Posterior vena cava (tissue), 2 donors: ENCODE results near the gene TAF13. TPM values are rescaled to one million over a fixed set of nuclear protein-coding genes. Genes with fewer than 3 reads are reported as not detected.
A peak's percentile ranks its signal among the peaks of the same experiment; 100 is the strongest.

Source experiments
- DNase-seq: peaks from one replicate; pipeline ENCODE4 v3.0.0-alpha.2; 2020; ENCODE audit warnings: low spot score
- intact Hi-C, 2 donors: fragments of 100-400 bp; cut with DNase I; formaldehyde crosslinking; loops; one replicate each; pipeline versions ENCODE4 v1.14.1 to v1.14.2; 2022 to 2023
- long read RNA-seq, 2 donors: library from polyadenylated mRNA; unstranded; transcript quantifications; one replicate each; pipeline ENCODE4 v2.0.0, GENCODE V29; 2020 to 2021
- total RNA-seq, 2 donors: library from RNA; stranded (reverse); fragmentation: NEBNext Ultra II Directional; extraction: Animal tissue kit (Norgen Biotek cat#: 25700); gene quantifications; one replicate each; pipeline ENCODE4 v1.2.1, GENCODE V29; 2021
- donor health status: DM: yes; HTN: yes; CAD: no.
- donor health status: DM: yes; HTN: yes; CAD: no.

TAF13 gene
- 10 to 100 TPM; 63.3 to 99.1 TPM for total RNA-seq
- long read RNA-seq, donor 1: 0 reads
- long read RNA-seq, donor 2, partial matches to known transcripts: 5 of 7 reads
- long read RNA-seq, donor 2, other reads (novel, unspliced or antisense): 2 of 7 reads

DNA sequence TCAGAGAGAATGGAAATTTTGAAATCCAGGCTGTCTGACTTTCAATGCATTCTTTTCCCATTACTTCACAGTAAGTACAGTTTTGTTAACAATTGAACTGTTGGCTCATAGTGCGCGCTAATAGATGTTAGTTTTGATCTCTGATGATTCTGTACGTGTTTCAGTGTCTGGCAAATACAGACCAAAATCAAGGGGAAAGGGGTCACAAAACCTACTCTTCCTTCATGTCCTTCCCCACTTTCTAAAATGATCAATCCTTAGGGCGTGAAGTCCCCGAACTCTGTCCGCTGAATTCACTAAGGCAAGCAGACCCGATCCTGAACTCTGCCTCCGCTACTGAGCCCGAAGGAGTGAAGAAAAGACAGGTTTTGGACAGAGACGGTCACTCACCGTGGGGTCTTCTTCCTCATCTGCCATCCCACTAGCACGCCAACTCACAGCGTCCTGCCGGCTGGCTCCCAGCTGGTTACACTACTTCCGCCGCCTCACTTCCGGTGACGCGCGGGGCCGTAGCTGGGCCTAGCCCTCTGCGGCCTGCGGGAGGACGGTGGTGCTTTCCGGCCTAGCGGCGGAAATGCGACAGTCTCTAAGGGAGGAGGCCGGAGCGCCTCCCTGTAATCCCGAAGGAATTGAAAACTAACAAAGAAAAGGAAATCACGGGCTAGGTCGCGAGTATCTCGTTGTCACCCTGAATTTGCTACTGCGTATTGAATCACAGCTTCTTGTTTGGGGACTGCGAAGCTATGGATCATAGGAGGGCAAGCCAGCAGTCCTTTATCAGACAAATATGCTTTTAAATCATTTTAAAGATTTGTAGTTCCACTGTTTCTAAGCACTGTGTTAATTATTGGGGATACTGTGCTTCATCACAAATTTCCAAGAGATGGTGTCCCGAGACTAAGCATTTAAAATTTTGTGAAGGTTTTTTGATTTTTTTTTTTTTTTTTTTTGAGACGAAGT lies at the start of gene TAF13:
Gene TAF13, minus strand, starts transcription at position 473 of the 960 bp plus-strand sequence. Its CDS starts 56 bp downstream, at position 417.
- intact Hi-C loops: no loop called here
- DNase-seq: peak; percentile 99

- intact Hi-C loops: no loop called here
Measured at GRCh38 chr1:109120356-109120755, 44.6 kb upstream of the TAF13 start.

GRCh38 chr1:109118089-109118488 lies 42.3 kb upstream of the TAF13 start:
- DNase-seq: no peak
- intact Hi-C loops: no loop called here

More at GRCh38 chr1:109120356-109120755, 44.6 kb upstream of the TAF13 start:
- DNase-seq: no peak

- intact Hi-C loops: no loop called here
- DNase-seq: no peak
Measured at GRCh38 chr1:109116286-109116685, 40.5 kb upstream of the TAF13 start.

- intact Hi-C loops: no loop called here
- no peak for DNase-seq
Measured at GRCh38 chr1:109115685-109116084, 39.9 kb upstream of the TAF13 start.

GRCh38 chr1:109114342-109114674 lies 38.5 kb upstream of the TAF13 start:
- intact Hi-C loops: no loop called here
- no peak for DNase-seq

GRCh38 chr1:109113590-109114341 lies 38.0 kb upstream of the TAF13 start, which contains the start of gene ELAPOR1:
ELAPOR1 (plus strand) TSS chr1:109114115; CDS start chr1:109114184, 69 bp downstream.
- intact Hi-C loops: no loop called here
- DNase-seq: peak; percentile 83

- peak; percentile 98 for DNase-seq
- intact Hi-C loops: no loop called here
Measured at GRCh38 chr1:109112652-109113285, 37.0 kb upstream of the TAF13 start.

- no peak for DNase-seq
- intact Hi-C loops: no loop called here
Measured at GRCh38 chr1:109112056-109112651, 36.4 kb upstream of the TAF13 start.

- intact Hi-C loops: no loop called here
- no peak for DNase-seq
Measured at GRCh38 chr1:109111386-109112055, 35.7 kb upstream of the TAF13 start.

DNA sequence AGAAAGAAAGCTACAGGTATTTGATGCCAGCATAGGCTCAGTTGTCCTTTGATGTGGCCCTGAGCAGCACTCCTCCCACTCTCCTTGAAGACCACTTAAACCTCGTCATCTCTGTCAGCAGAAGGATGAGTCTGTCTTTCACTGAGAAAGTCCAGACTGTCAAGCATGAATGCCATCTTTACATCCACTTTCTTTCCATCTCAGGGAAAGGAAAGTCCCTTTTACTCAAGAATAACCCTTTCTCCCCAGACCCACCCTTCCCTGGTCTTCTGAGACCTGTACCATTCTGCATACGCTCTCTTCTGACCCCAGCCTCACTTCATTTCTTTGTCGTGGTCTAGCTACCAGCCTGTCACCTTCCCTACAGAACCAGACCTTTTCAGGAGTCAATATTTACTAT lies 34.1 kb upstream of the TAF13 start:
- intact Hi-C loops: no loop called here
- DNase-seq: no peak

DNA sequence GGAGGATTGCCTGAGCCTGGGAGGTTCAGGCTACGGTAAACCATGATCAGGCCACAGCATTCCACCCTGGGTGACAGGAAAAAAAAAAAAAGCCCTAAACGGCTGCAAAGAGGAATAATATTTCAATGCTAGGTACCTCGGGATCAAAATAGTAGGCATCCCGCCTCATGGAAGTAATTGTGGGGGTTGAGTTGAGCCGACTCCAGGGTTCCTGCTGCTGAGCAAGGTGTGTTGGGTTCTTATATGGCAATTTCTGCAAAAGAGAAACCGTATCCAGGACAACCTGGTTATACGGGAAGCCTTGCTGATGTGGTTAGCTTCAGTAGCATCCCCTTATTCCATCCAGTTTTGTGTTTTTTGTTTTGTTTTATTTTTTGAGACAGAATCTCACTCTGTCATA lies 32.0 kb upstream of the TAF13 start:
- DNase-seq: no peak
- intact Hi-C loops: no loop called here

GRCh38 chr1:109105881-109106280 lies 30.1 kb upstream of the TAF13 start:
- no peak for DNase-seq
- intact Hi-C loops: no loop called here

GRCh38 chr1:109104364-109105151 lies 28.8 kb upstream of the TAF13 start:
- DNase-seq: peak; percentile 76
- intact Hi-C loops: no loop called here

DNA sequence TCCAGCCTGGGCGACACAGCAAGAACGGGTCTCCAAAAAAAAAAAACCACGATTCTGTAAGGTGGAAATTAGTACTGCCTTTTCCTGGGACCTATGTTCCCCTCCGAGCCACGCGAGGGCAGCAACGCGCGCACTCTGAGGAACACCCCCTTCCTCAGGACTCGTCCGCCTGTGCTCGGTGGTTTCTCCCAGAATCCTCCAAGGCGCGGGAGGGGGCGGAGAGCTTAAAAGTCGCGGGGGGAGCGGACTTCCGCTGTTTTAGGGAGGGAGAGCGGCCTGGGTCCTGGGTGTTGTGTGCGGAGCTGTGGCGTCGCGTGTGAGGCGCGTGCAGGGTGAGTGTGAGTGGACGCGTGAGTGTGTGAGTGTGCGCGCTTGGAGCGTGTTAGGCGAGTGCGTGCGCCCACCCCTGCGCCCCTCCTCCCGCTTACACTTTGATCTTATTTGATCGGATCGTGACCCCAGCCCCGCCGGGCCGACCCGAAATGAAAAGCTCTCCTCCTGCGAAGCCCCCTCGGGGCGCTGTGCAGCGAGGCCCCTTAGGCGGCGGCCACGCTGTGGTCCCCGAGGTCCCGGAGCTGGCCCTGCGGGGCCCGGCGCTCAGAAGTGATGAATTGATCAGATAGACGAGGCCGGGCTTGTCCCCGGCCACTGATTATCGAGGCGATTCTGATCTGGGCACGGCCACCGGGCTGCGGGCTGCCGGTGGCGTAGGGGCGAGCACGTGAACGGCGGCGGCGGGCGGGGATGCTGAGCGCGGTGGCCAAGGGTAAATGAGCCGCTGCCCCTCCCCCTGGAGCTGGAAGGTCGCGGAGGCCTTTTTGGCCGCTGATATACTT lies 24.4 kb upstream of the TAF13 start:
- intact Hi-C loops: no loop called here
- peak; percentile 99 for DNase-seq

DNA sequence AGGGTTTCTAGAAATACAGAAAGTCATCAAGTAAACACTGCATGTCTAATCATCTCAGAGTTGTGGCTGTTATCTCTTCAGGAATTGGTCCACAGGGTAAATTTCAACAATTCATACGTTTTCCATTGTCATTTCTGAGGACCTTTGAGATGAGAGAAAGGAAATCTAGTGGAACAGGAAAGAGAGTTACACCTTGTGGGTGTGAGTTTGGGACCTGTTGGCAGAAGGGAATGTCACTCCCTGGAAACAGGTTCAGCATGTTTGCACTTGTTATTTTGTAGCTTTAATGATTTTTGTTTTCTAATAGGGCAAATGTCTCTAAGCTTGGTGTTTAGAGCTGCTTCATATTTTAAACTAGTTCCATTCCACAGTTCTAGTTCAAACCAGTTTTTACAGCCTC lies 20.3 kb upstream of the TAF13 start:
- intact Hi-C loops: no loop called here
- no peak for DNase-seq

DNA sequence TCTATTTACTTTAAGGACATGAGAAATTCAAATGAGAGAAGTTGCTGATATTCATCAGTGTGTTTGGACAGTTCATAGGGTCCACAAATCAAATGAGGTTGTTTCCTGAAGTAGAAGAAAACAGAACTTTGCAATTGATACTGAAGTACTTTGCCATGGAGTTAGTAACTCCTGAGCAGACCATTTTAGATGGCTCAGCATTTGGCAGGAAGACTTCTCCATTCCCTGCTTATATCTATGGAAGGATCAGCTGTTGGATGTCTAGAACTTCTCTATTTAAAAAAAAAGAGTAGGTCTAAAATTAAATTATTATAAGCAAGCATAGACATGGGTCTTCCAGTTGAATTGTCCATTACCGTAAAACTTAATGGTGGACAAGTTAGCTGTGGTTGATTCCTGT lies 19.8 kb upstream of the TAF13 start:
- intact Hi-C loops: no loop called here

More for the DNA sequence above, 19.8 kb upstream of the TAF13 start:
- no peak for DNase-seq
